Measurements from ENCODE around the gene CADPS2.

GRCh38 chr7:122394512-122394911 is 491.7 kb downstream of the CADPS2 start:
- TF ChIP-seq CTCF (IDR thresholded peaks at IDR 0.05; ENCODE audit: insufficient read depth, low read length) = no peak
- no peak for TF ChIP-seq REST (IDR thresholded peaks at IDR 0.05; ENCODE audit: insufficient replicate concordance, low read depth)
- TF ChIP-seq POLR2AphosphoS5 (IDR thresholded peaks at IDR 0.05; ENCODE audit: low read depth) = no peak
- TF ChIP-seq SPI1 (IDR thresholded peaks at IDR 0.05; ENCODE audit: borderline replicate concordance, low read depth) = no peak

Measured in HL-60 (cell line).